Fibroblast of skin of left biceps (primary cell): Measurements from ENCODE around the gene TSEN2.
"Not testable (repeated sequence)": the region's sequence is repeated elsewhere in the genome, so short reads cannot be mapped to it uniquely, and the experiment has no call there.

Experiments used
- DNase-seq, 2 experiments: peaks; one replicate each; pipeline ENCODE4 v3.0.0-alpha.2; 2013; ENCODE audit warnings: low read depth in 2 of 2

TSEN2 gene

GRCh38 chr3:12472000-12472610, 12.2 kb upstream of the TSEN2 start:
- no peak for DNase-seq

DNA sequence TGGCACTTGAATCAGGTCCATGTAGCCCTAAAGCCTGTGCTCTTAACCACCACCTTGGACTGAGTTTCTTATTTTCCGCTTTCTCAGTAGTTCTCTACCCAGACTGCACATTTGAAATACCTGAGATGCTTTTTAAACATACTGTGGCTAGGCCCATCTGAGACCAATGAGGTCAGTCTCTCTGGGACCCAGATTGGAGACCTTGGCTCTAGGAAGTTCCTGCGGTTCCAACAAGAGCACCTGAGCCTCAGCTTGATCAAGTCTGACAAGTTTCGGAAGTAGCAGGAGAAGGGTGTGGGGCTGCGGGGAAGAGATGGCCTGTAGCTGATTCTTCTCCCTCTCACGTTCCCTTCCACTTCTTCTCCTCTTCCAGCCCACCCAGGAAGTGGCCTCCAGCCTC, 11.5 kb upstream of the TSEN2 start:
- DNase-seq, result no peak

- DNase-seq, result peak; percentile 53 to 62
These were observed 10.8 kb upstream of the TSEN2 start for GRCh38 chr3:12473511-12473910.

DNA sequence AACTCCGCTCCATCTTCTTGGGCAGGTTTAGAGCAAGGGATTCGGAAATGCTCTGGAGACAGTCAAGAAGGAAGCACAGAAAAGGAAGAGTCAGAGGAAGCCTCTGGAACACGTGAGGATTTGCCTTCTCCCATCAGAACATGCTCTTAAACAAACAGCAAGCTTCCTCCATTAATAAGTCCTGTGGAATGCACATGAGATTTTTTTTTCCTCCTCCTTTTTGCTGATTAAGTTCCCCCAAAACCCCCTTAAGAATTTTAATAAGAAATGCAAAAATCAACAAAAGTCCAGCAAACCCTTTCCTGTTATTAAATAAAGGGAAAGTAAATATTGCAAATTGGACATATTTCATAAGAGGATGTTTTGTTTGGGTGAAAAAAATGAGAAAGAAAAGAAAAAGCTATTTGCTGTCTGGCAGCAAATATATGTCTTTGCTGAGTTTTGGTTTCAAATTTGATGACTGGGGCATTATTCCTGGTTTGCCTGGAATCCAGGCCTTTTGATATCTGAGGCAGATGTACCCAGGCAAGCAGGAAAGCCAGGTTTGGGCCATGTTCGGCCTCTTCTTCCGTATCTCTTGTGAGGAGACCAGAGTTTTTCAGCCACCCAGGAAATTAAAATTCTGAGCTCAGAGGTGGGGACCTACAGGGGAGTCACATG, 7.9 kb upstream of the TSEN2 start:
- DNase-seq, result no peak

- DNase-seq, result no peak
These were observed 7.0 kb upstream of the TSEN2 start for GRCh38 chr3:12477256-12477655.

- no peak for DNase-seq
These were observed 6.0 kb upstream of the TSEN2 start for GRCh38 chr3:12478326-12478725.

GRCh38 chr3:12479198-12479597, 5.1 kb upstream of the TSEN2 start:
- not testable (repeated sequence) for DNase-seq

GRCh38 chr3:12479919-12480427, 4.3 kb upstream of the TSEN2 start:
- DNase-seq, result no peak

DNA sequence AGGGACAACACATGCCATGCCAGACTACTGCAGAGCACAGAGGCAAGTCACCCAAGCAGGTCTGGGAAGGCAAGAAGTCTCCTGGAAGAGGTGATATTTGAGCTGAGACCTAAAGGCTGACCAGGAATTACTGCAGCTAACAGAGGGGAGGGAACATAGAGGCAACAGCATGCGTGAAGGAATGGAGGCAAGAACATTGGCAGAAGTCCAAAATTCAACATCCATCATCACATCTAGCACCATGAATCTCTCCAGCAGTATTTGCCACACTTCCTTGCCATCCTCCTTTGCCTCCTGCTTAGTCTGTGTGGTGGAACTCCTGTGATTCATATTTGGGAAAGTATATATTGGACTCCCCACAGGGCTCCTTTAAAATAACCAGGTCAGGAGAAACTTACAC, 870 bp upstream of the TSEN2 start:
- DNase-seq, result no peak

GRCh38 chr3:12483872-12484197, 445 bp upstream of the TSEN2 start:
- no peak for DNase-seq

DNA sequence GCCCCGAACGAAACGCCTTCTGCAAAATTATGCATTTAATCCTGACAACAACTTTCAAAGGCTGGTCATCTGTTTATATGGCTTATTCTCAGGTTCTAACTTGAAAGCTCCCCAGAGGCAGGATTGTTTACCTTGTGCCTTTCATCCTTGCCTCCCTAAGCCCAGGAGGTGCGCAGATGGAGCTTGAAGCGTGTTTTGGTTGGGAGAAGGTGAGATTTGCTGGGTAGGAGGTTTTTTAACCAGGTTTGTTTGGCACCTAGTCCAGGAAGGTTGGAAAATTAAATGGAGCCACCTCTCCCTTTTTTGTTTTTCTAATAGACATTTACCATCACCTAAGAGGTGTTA, 675 bp downstream of the TSEN2 start:
- DNase-seq, result no peak

DNA sequence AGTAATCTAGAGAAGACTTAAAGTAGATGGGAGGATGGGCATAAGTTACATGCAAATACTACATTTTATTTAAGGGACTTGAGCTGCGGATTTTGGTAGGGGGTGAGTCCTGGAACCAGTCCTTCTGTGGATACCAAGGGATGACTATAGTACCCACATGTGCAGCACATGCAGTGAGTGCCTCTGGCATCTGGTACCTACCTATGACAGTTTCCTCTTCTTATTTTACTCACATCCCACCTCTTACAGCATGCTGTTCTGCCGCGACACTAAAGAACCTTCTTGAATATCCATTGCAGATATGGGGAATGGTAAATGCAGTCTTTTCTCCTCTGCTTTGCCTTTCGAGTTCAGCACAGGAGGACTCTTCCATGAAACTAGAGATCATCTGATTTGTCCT, 1.7 kb downstream of the TSEN2 start:
- no peak for DNase-seq

- DNase-seq, result no peak
These were observed 2.6 kb downstream of the TSEN2 start for GRCh38 chr3:12486916-12487315.

GRCh38 chr3:12487336-12487735, 3.1 kb downstream of the TSEN2 start:
- no peak for DNase-seq

DNA sequence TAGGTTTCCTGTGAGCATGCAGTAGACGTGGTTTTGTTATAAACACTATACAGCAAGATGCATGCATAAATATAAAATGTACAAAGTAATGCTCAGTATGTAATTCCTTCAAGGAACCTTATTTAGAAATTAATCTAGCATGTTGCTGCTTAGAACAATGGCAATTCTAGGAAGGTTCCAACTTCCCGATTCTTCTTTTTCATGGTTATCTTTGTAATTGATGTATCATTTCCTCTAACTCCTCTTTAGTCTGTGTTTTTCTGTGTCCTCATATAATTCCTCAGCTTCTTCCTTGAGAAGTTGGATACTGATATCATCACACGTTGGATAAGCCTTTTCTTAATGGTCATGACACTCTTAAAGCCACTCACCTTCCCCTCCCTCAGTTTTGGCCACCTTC, 3.5 kb downstream of the TSEN2 start:
- no peak for DNase-seq

GRCh38 chr3:12489368-12489767, 5.1 kb downstream of the TSEN2 start:
- no peak for DNase-seq

GRCh38 chr3:12489832-12490231, 5.6 kb downstream of the TSEN2 start:
- DNase-seq, result peak; percentile 47 to 53

DNA sequence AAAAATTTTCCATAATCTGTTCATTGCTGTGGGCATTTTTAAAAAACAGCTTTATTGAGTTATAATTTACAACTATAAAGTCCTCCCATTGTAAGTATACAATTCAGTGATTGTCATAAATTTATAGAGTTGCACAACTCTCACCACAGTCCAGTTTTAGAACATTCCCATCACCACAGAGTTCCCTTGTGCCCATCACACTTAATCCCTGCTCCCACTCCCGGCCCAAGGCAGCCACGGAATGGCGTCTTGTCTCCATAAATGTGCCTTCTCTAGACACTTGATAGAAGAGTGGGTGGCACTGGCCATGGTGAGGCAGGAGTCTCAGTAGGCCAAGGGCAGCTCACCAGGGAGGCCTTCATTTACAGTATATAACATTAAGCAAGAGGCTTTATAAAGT, 6.3 kb downstream of the TSEN2 start:
- DNase-seq, result no peak

DNA sequence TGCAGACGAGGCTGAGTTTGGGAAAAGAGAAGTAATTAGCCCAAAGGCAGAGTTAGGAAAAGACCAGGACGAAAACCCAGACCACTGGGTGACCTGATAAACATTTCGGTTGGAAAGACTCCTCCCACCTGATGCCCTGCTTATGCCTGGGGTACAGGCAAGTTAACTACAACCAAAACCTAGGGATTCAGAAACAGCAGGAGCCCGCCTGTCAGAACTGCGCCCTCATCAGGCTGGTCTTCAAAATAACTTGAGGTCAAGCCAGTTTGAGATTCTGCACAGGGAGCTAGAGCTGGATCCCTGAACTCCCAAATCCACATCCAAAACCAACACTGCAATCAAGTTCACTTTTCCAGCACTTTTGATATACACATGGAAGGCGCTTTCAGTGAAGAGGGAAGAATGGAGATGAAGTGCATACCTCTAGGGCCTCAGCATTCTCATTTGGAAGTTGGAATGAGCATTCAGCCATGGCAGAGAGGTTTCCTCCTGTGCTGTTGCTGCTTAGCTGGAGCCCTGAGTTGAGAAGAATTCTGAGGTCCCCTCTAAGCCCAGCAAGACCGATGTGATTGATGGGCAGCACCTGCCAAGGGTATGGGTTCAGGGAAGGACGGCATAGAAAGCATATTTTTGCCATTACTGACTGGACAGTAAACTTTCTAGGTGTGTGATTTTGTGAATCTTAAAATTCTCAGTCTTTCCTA, 11.6 kb downstream of the TSEN2 start:
- DNase-seq, result no peak

DNA sequence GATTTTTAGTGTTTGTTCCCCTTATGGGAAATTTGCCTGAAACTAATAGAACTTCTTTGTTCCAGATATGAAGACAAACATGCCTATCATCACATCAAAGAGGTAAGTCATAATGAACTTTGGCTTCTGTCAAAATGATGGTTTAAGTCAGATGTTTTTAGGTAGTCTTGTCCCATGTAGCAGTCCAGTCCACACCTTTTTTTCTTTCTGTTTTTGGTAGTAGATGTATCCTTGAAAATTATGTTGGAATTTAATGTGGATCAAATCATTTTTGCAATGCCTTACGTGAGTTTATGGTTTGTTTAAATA, 12.1 kb downstream of the TSEN2 start:
- DNase-seq, result no peak

DNA sequence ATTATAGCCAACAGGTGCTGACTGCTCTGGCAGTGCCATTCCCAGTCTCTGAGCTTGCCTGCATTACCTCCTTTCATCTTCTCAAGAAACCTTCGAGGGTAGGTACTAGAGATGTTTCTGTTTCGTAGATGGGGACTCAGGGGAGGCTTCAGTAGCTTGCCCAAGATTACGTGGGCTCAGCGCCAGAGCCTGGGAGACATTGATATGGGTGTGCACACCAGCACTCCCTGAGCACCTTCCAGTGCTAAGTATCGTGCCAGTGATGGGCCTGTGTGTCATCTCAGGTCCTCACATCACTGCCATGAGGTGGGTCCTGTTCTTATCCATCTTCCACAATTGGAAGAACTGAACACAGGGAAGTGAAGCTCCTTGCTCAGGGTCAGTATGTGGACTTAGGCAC, 15.2 kb downstream of the TSEN2 start:
- no peak for DNase-seq

DNA sequence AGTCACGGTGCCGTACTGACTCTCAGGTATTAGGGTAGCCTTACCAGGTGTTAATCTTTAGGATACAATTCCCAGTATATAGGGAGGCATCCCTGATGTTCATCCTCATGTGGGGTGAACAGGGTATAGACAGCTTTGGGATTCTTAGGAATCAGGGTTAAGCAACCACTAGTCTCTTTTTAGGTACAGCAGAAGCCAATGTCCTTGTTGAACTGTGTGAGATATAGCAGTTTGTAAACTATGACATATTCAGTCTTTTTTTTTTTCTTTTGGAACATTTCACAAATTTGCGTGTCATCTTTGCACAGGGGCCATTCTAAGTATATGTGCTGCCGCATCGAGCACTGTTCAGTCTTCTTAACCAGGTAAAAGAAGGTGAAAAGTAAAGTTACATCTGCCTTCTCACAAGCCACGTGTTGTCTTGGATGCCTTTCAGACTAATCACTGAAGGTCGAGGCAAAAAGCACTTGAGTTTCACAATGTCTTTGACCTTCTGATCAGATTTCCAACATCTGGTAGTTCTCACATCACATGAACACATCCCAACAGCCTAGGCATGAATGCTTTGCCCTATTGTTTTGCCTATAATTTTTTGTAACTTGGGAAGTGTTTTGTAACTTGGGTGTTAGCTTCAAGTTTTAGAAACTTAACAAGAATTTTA, 17.2 kb downstream of the TSEN2 start:
- no peak for DNase-seq
